Aortic smooth muscle cell (primary cell): Measurements from ENCODE around the gene AVPR1B. TPM values are rescaled to one million over a fixed set of nuclear protein-coding genes. Genes with fewer than 3 reads are reported as not detected.

Source experiments
- total RNA-seq: library from RNA; depleted of rRNA; stranded (reverse); fragments of >200 nt; gene quantifications from 2 replicates; pipeline ENCODE4 v1.2.3, GENCODE V29; 2014

Gene AVPR1B
- not detected in 2 replicates for total RNA-seq

GRCh38 chr1:206117151-206117948 is at the start of gene AVPR1B:
AVPR1B (minus strand) TSS chr1:206117388; CDS start chr1:206116890, 498 bp downstream.

Other genes with a start within 250 kb of the AVPR1B start
- gene SLC26A9, start 173.9 kb downstream of the AVPR1B start, total RNA-seq = not detected in 2 replicates
- 7.5 and 8.6 TPM in 2 replicates for gene RAB7B, start 114.0 kb downstream of the AVPR1B start, total RNA-seq
- not detected in 2 replicates for gene CTSE, start 93.5 kb downstream of the AVPR1B start, total RNA-seq
- not detected in 2 replicates for gene RHEX, start 64.2 kb downstream of the AVPR1B start, total RNA-seq
- gene FAM72A, start 85.5 kb upstream of the AVPR1B start, total RNA-seq = 3.5 and 4.4 TPM in 2 replicates
- gene SRGAP2, start 86.2 kb upstream of the AVPR1B start, total RNA-seq = 44.3 and 64.8 TPM in 2 replicates